CD14-positive monocyte (primary cell): ENCODE data around the gene CRYBA4. TPM values are rescaled to one million over a fixed set of nuclear protein-coding genes. Genes with fewer than 3 reads are reported as not detected.

Experiments
- DNase-seq, 3 donors: peaks; one replicate each; pipeline ENCODE4 v3.0.0-alpha.2; 2011 to 2022
- H2AFZ ChIP-seq: 2 replicates; pipeline ENCODE4 v1.6.0; 2012; ENCODE audit warnings: mild to moderate bottlenecking, low read depth, low read length, inconsistent platforms; ENCODE audit not compliant: insufficient read depth, poor library complexity, severe bottlenecking
- H3K27ac ChIP-seq, 2 donors: 1 replicate in 1 of 2; 2 replicates in 1 of 2; pipeline ENCODE4 v1.5.1; 2012 to 2013; ENCODE audit warnings: low read length in 2 of 2, control low read depth in 1 of 2, inconsistent platforms in 1 of 2, low read depth in 1 of 2, mild to moderate bottlenecking in 1 of 2
- H3K27me3 ChIP-seq, 2 donors: one replicate each; pipeline versions ENCODE4 v1.6.0 to v1.6.1; 2011 to 2013; ENCODE audit warnings: low read length in 2 of 2; ENCODE audit not compliant: control insufficient read depth in 2 of 2, insufficient read depth in 2 of 2
- H3K36me3 ChIP-seq, 2 donors: replicated peaks in 1 of 2; 1 replicate in 1 of 2; 2 replicates in 1 of 2; pipeline versions ENCODE4 v1.5.1 to v1.6.1; 2012 to 2013; ENCODE audit warnings: low read length in 2 of 2, control low read depth in 1 of 2, inconsistent platforms in 1 of 2, mild to moderate bottlenecking in 1 of 2; ENCODE audit not compliant: insufficient read depth in 2 of 2, control insufficient read depth in 1 of 2
- H3K4me1 ChIP-seq, 2 donors: 1 replicate in 1 of 2; 2 replicates in 1 of 2; pipeline versions ENCODE4 v1.5.1 to v1.6.1; 2012 to 2013; ENCODE audit warnings: low read length in 2 of 2, control low read depth in 1 of 2, inconsistent platforms in 1 of 2, mild to moderate bottlenecking in 1 of 2, moderate library complexity in 1 of 2; ENCODE audit not compliant: insufficient read depth in 2 of 2, control insufficient read depth in 1 of 2
- H3K4me2 ChIP-seq: replicated peaks from 2 replicates; pipeline ENCODE3; 2012; ENCODE audit warnings: low read length, moderate library complexity, mild to moderate bottlenecking; ENCODE audit not compliant: poor library complexity, severe bottlenecking; ENCODE audit errors: extremely low read depth
- H3K4me3 ChIP-seq, 3 experiments: fragments of 200-600 bp in 1 of 3; sonication (generic) in 1 of 3; replicated peaks in 1 of 3; 1 replicate in 2 of 3; 2 replicates in 1 of 3; pipeline ENCODE4 v1.5.1; 2011 to 2013; ENCODE audit warnings: low read length in 3 of 3, mild to moderate bottlenecking in 3 of 3, control low read depth in 2 of 3, low read depth in 2 of 3, inconsistent platforms in 1 of 3, moderate library complexity in 1 of 3
- H3K79me2 ChIP-seq: 2 replicates; pipeline ENCODE4 v1.6.0; 2012; ENCODE audit warnings: mild to moderate bottlenecking, control low read depth, inconsistent platforms, low read length, moderate library complexity; ENCODE audit not compliant: insufficient read depth
- H3K9ac ChIP-seq: 2 replicates; pipeline ENCODE4 v1.6.0; 2017; ENCODE audit warnings: low read length, mild to moderate bottlenecking; ENCODE audit not compliant: insufficient read depth, poor library complexity, severe bottlenecking
- H3K9me3 ChIP-seq, 2 donors: replicated peaks in 1 of 2; 1 replicate in 1 of 2; 2 replicates in 1 of 2; pipeline versions ENCODE4 v1.5.1 to v1.6.1; 2012 to 2013; ENCODE audit warnings: low read length in 2 of 2, control low read depth in 1 of 2; ENCODE audit not compliant: control insufficient read depth in 1 of 2, insufficient read depth in 1 of 2
- H4K20me1 ChIP-seq: 2 replicates; pipeline ENCODE4 v1.6.0; 2012; ENCODE audit warnings: mild to moderate bottlenecking, low read length, control low read depth, moderate library complexity; ENCODE audit not compliant: insufficient read depth
- H3K27ac Mint-ChIP-seq, 7 donors: one replicate each; pipeline ENCODE4 v1.8.0; 2020; ENCODE audit warnings: mild to moderate bottlenecking in 7 of 7, mixed read lengths in 7 of 7, moderate library complexity in 6 of 7, inconsistent platforms in 2 of 7
- H3K27me3 Mint-ChIP-seq, 3 donors: one replicate each; pipeline ENCODE4 v1.8.0; 2021 to 2022; ENCODE audit warnings: low read depth in 3 of 3, mild to moderate bottlenecking in 3 of 3, mixed read lengths in 3 of 3, moderate library complexity in 3 of 3, inconsistent platforms in 1 of 3
- H3K36me3 Mint-ChIP-seq, 2 donors: one replicate each; pipeline ENCODE4 v1.8.0; 2020; ENCODE audit warnings: mixed read lengths in 2 of 2, inconsistent platforms in 1 of 2, mild to moderate bottlenecking in 1 of 2
- H3K4me1 Mint-ChIP-seq: one replicate; pipeline ENCODE4 v1.8.0; 2020; ENCODE audit warnings: mild to moderate bottlenecking, mixed read lengths
- H3K4me3 Mint-ChIP-seq, 2 donors: one replicate each; pipeline ENCODE4 v1.8.0; 2020; ENCODE audit warnings: mild to moderate bottlenecking in 2 of 2, mixed read lengths in 2 of 2, moderate library complexity in 1 of 2
- H3K9me3 Mint-ChIP-seq, 7 donors: one replicate each; pipeline ENCODE4 v1.8.0; 2020 to 2022; ENCODE audit warnings: mixed read lengths in 7 of 7, mild to moderate bottlenecking in 6 of 7, moderate library complexity in 6 of 7, inconsistent platforms in 2 of 7
- CTCF ChIP-seq: fragments of 200-600 bp; IDR thresholded peaks from one replicate; pipeline ENCODE4 v1.8.0; 2022; ENCODE audit warnings: antibody characterized with exemption, mild to moderate bottlenecking
- WGBS: methylation state at CpG from one replicate; pipeline ENCODE4 v1.1.5; 2013; ENCODE audit warnings: missing lambda C conversion rate; ENCODE audit not compliant: insufficient coverage; 5-methylcytosine and 5-hydroxymethylcytosine counted together
- intact Hi-C, 2 donors: fragments of 100-400 bp; cut with micrococcal nuclease; formaldehyde crosslinking; loops; one replicate each; pipeline versions ENCODE4 v1.15.0 to v1.15.1; 2023
- polyA plus RNA-seq, 3 donors: library from polyadenylated mRNA; depleted of rRNA in 1 of 3; unstranded in 2 of 3; stranded (reverse) in 1 of 3; fragments of 300-500 nt in 2 of 3; fragments of >200 nt in 1 of 3; fragmentation: Illumina TruSeq in 2 of 3; gene quantifications; 1 replicate in 2 of 3; 2 replicates in 1 of 3; pipeline ENCODE4 v1.2.3, GENCODE V29; 2012 to 2021

The CRYBA4 gene
- polyA plus RNA-seq, 3 donors = not detected

GRCh38 chr22:26675687-26676268 is 54.0 kb downstream of the CRYBA4 start:
- peaks cover 57% of the 10 kb centered on the region for H3K79me2 ChIP-seq
- WGBS = no CpG with 5 or more reads among the region's 4 CpGs
- H3K27me3 Mint-ChIP-seq = no peaks in the 10 kb centered on the region
- peaks cover 30% of the 10 kb centered on the region for H4K20me1 ChIP-seq
- H3K4me3 ChIP-seq = no peak overlapping the region
- no peak overlapping the region for H3K4me2 ChIP-seq
- peak overlapping the region in 4 of 7 donors; percentile 23 to 68 (median 53) for H3K27ac Mint-ChIP-seq
- H3K36me3 ChIP-seq = peaks cover 8 to 18% of the 10 kb centered on the region in 2 donors
- H3K27me3 ChIP-seq = no peaks in the 10 kb centered on the region
- no peak overlapping the region for H2AFZ ChIP-seq
- intact Hi-C loops = loop anchor here in 1 of 2 donors (10.0 kb wide), 1 partner anchor 91 kb away; no protein-coding TSS in a partner anchor
- no peak for TF ChIP-seq CTCF
- no peak overlapping the region for H3K27ac ChIP-seq
- no peaks in the 10 kb centered on the region for H3K9me3 ChIP-seq
- no peak for DNase-seq
- H3K9me3 Mint-ChIP-seq = peaks cover 0 to under 1% (median 0%) of the 10 kb centered on the region in 7 donors
- peaks cover 22 to 29% of the 10 kb centered on the region in 2 donors for H3K36me3 Mint-ChIP-seq
- H3K4me3 Mint-ChIP-seq = no peak overlapping the region
- peaks cover 42 to 44% of the 10 kb centered on the region in 2 donors for H3K4me1 ChIP-seq
- H3K4me1 Mint-ChIP-seq = peaks cover 55% of the 10 kb centered on the region
- no peak overlapping the region for H3K9ac ChIP-seq

GRCh38 chr22:26677217-26677616 is 55.5 kb downstream of the CRYBA4 start:
- no CpG with 5 or more reads among the region's 5 CpGs for WGBS
- peaks cover 21 to 33% of the 10 kb centered on the region in 2 donors for H3K36me3 ChIP-seq
- H2AFZ ChIP-seq = no peak overlapping the region
- no peak overlapping the region for H3K27ac ChIP-seq
- Mint-ChIP-seq H3K27ac (peak overlapping the region in 1 of 7 donors; percentile 44), H3K4me1 (peaks cover 40% of the 10 kb centered on the region), H3K36me3 (peaks cover 36 to 44% of the 10 kb centered on the region in 2 donors), H3K27me3 (no peaks in the 10 kb centered on the region), H3K4me3 (no peak overlapping the region), H3K9me3 (peaks cover 2 to 10% (median 4%) of the 10 kb centered on the region in 7 donors)
- no peaks in the 10 kb centered on the region for H3K27me3 ChIP-seq
- H3K4me3 ChIP-seq = no peak overlapping the region
- peaks cover 27 to 30% of the 10 kb centered on the region in 2 donors for H3K4me1 ChIP-seq
- no peak overlapping the region for H3K4me2 ChIP-seq
- intact Hi-C loops = loop anchor here in 1 of 2 donors (10.0 kb wide), 1 partner anchor 92 kb away; no protein-coding TSS in a partner anchor
- H3K79me2 ChIP-seq = peaks cover 61% of the 10 kb centered on the region
- H3K9me3 ChIP-seq = peaks cover 3 to 10% of the 10 kb centered on the region in 2 donors
- H3K9ac ChIP-seq = no peak overlapping the region
- H4K20me1 ChIP-seq = peaks cover 30% of the 10 kb centered on the region
- DNase-seq = no peak
- no peak for TF ChIP-seq CTCF
